HEK293T (cell line): ENCODE data around the gene MOB4.

Experiments used
- ARNT ChIP-seq: fragments of 450-650 bp; IDR thresholded peaks from 2 replicates; pipeline ENCODE4 v1.6.1; 2017; ENCODE audit warnings: mild to moderate bottlenecking
- BHLHE40 ChIP-seq: fragments of 450-650 bp; IDR thresholded peaks from 2 replicates; pipeline ENCODE4 v1.6.1; 2016; ENCODE audit warnings: mild to moderate bottlenecking, moderate library complexity, borderline replicate concordance
- HDGF ChIP-seq: fragments of 450-650 bp; IDR thresholded peaks from 2 replicates; pipeline ENCODE4 v1.6.1; 2017; ENCODE audit warnings: antibody characterized with exemption, borderline replicate concordance
- SUZ12 ChIP-seq: fragments of 450-650 bp; IDR thresholded peaks from 2 replicates; pipeline ENCODE4 v1.6.1; 2016; ENCODE audit warnings: mild to moderate bottlenecking

- no peak for TF ChIP-seq HDGF
- no peak for TF ChIP-seq SUZ12
- no peak for TF ChIP-seq BHLHE40
- no peak for TF ChIP-seq ARNT
These were observed 13.2 kb upstream of the MOB4 start for GRCh38 chr2:197502685-197503084.
